NCI-H2107 (cell line): Measurements from ENCODE around the gene PHLDA1.

Experiments
- DNase-seq: peaks from one replicate; lab custom pipeline; 2025; lab: John Stamatoyannopoulos, UW

PHLDA1 gene

GRCh38 chr12:76037130-76038103, 5.8 kb upstream of the PHLDA1 start:
- peak; percentile 80 for DNase-seq

- no peak for DNase-seq
Measured at GRCh38 chr12:76035045-76035444, 3.5 kb upstream of the PHLDA1 start.

- no peak for DNase-seq
Measured at GRCh38 chr12:76033081-76034011, 1.8 kb upstream of the PHLDA1 start.

- no peak for DNase-seq
Measured at GRCh38 chr12:76032043-76032981, 736 bp upstream of the PHLDA1 start.

GRCh38 chr12:76031081-76031413, 529 bp downstream of the PHLDA1 start:
- DNase-seq, result no peak

- DNase-seq, result no peak
Measured at GRCh38 chr12:76030341-76031080, 1.1 kb downstream of the PHLDA1 start.

- DNase-seq, result no peak
Measured at GRCh38 chr12:76029982-76030340, 1.6 kb downstream of the PHLDA1 start.

GRCh38 chr12:76028571-76029277, 2.9 kb downstream of the PHLDA1 start:
- DNase-seq, result no peak

- DNase-seq, result no peak
Measured at GRCh38 chr12:76026643-76027063, 4.9 kb downstream of the PHLDA1 start.

- DNase-seq, result no peak
Measured at GRCh38 chr12:76025601-76026575, 5.7 kb downstream of the PHLDA1 start.

- DNase-seq, result no peak
Measured at GRCh38 chr12:76024942-76025600, 6.5 kb downstream of the PHLDA1 start.

- DNase-seq, result no peak
Measured at GRCh38 chr12:76024102-76024781, 7.3 kb downstream of the PHLDA1 start.

GRCh38 chr12:76023069-76023690, 8.4 kb downstream of the PHLDA1 start:
- no peak for DNase-seq

GRCh38 chr12:76022506-76022905, 9.1 kb downstream of the PHLDA1 start:
- DNase-seq, result no peak

GRCh38 chr12:76020731-76021672, 10.6 kb downstream of the PHLDA1 start:
- no peak for DNase-seq

GRCh38 chr12:76020281-76020680, 11.3 kb downstream of the PHLDA1 start:
- no peak for DNase-seq
